Umbilical cord (tissue), 2 donors: Measurements from ENCODE around the gene LRRC8E. TPM values are rescaled to one million over a fixed set of nuclear protein-coding genes. Genes with fewer than 3 reads are reported as not detected.

ENCODE experiments used
- DNase-seq: peaks from one replicate; pipeline ENCODE4 v3.0.0-alpha.2; 2015; ENCODE audit warnings: low spot score
- total RNA-seq: library from RNA; depleted of rRNA; stranded (reverse); fragments of >200 nt; gene quantifications from one replicate; pipeline ENCODE4 v1.2.3, GENCODE V29; 2014; ENCODE audit warnings: low replicate concordance; ENCODE audit not compliant: insufficient read depth

Gene LRRC8E
- 0.48 TPM for total RNA-seq

GRCh38 chr19:7888145-7888825 is at the start of gene LRRC8E:
Gene LRRC8E (plus strand): TSS chr19:7888510. CDS start chr19:7895604, 7,094 bp downstream.
- DNase-seq: peak; percentile 49

DNA sequence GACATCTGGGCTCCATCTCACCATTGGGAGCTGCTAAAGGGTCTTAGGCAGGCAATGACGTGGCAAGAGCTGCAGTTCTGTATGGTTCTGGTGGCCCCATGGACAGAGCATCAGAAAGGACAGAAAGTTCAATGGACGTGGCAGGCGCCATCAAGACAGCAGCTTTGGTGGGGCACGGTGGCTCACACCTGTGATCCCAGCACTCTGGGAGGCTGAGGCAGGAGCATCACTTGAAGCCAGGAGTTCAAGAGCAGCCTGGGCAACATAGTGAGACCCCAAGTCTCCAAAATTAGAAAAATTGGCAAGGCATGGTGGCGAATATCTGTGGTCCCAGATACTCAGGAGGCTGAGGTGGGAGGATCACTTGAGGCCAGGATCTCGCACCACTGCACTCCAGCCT is 48.8 kb upstream of the LRRC8E start:
- no peak for DNase-seq

- DNase-seq: no peak
Observed at GRCh38 chr19:7840629-7841028, 47.7 kb upstream of the LRRC8E start.

- DNase-seq: no peak
Observed at GRCh38 chr19:7841751-7842660, 46.3 kb upstream of the LRRC8E start.

DNA sequence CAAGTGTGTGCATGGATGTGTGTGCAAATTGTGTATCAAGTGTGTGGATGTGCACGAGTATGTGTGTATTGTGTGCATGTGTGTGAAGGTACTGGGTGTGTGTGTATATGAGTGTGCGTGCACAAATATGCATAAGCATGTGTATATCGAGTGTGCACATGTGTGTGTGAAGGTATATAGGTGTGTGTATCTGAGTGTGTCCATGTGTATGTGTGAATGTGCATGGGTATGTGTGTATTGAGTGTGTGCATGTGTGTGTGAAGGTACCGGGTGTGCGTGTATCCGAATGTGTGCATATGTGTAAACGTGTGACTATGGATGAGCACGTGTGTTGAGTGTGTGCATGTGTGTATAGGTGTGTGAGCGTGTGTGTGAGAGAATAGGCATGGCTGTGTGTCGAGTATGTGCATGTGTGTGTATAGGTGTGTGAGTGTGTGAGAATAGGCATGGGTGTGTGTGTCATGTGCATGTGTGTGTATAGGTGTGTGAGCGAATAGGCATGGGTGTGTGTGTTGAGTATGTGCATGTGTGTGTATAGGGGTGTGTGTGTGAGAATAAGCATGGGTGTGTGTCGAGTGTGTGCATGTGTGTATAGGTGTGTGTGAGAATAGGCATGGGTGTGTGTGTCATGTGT is 45.5 kb upstream of the LRRC8E start:
- no peak for DNase-seq

GRCh38 chr19:7843521-7843920 is 44.8 kb upstream of the LRRC8E start:
- no peak for DNase-seq

DNA sequence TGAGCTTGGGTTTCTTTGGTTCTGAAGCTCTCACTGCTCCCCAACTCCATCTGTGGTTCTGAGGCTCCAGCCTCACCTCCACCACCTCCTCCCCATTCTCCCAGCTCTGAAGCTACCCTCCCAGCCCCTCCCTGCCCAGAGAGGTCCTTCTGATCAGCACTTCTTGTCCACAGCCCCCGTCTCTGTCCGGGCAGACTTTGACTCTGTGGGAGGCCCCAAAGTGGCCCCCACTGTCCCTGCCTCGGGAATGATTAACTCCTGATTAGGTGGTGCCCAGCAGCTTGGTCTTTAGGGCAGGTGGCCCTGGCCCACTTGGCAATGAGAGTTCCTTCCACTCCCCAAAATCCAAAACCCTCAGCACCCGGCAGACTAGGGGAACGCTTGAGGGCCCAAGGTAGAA is 43.9 kb upstream of the LRRC8E start:
- no peak for DNase-seq

DNA sequence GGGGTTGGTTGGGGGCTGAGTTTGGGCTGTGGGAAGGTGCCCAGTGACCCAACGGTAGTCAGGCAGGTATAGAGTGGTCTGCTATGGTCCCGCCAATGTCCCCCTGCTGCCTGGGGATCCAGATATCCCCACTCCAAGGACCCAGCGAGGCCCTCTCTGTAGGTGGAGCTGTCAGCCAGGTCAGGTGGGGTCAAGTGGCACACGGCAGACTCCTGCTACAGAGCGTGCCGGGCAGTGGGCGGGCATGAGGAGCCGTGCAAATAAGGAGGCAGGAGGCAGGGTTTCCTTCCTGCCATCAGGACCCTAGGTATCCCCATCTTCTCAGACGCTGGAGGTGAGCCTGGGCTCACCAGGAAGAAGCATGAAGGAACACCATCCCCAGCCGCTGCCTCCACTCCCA is 43.4 kb upstream of the LRRC8E start:
- DNase-seq: no peak

- DNase-seq: no peak
Observed at GRCh38 chr19:7845390-7846154, 42.7 kb upstream of the LRRC8E start.

GRCh38 chr19:7846155-7846646 is 42.1 kb upstream of the LRRC8E start:
- DNase-seq: no peak

DNA sequence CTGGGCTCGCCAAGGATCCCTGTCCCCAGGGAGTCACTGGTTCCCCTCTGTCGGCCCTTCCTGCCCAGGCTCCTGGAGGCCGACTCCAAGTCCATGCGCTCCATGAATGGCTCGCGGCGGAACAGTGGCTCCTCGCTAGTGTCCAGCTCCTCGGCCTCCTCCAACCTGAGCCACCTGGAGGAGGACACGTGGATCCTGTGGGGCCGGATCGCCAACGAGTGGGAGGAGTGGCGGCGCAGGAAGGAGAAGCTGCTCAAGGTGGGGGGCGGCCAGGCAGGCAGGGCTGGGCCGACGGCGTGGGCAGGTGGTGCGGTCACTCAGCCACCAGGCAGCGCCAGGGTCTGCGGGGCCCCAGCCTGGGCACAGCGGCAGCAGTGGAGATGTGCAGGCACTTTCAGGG is 40.6 kb upstream of the LRRC8E start:
- no peak for DNase-seq

DNA sequence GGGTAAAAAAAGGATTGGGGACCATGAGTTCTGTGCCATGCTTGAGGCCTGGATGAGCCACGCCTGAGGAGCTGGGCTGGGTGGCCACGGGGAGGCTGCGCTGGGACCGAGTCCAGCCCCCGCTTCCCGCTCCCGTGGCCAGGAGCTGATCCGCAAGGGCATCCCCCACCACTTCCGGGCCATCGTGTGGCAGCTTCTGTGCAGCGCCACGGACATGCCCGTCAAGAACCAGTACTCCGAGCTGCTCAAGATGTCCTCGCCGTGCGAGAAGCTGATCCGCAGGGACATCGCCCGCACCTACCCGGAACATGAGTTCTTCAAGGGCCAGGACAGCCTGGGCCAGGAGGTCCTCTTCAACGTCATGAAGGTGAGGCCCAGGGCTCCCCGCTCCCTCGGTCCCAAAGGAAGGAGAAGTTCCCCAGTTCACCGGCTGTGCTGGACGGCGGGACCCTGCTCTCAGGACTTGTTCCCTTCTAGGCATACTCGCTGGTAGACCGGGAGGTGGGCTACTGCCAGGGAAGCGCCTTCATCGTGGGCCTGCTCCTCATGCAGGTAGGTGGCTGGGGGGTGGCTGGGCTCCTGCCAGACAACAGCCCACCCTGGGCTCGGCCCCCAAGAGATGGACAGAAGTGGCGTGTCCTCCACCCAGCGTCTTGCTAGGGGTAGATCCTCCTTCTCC is 39.4 kb upstream of the LRRC8E start:
- no peak for DNase-seq

DNA sequence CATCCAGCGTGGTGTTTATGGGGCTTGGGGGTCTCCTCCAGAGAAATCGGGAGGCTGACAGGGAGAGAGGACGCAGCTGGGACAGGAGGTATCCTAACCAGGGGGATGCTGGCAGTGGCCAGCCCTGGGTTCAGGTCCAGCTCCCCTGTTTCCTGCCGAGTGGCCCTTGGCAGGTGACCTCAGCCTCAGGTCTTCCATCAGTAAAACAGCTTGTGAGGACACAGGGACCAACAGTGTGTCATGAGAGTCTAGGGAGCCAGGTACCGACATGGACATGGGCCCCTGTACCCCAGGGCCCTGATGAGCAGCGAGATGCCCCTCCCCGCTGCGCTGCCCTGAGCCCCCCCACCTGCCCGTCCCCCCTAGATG is 38.7 kb upstream of the LRRC8E start:
- DNase-seq: no peak

DNA sequence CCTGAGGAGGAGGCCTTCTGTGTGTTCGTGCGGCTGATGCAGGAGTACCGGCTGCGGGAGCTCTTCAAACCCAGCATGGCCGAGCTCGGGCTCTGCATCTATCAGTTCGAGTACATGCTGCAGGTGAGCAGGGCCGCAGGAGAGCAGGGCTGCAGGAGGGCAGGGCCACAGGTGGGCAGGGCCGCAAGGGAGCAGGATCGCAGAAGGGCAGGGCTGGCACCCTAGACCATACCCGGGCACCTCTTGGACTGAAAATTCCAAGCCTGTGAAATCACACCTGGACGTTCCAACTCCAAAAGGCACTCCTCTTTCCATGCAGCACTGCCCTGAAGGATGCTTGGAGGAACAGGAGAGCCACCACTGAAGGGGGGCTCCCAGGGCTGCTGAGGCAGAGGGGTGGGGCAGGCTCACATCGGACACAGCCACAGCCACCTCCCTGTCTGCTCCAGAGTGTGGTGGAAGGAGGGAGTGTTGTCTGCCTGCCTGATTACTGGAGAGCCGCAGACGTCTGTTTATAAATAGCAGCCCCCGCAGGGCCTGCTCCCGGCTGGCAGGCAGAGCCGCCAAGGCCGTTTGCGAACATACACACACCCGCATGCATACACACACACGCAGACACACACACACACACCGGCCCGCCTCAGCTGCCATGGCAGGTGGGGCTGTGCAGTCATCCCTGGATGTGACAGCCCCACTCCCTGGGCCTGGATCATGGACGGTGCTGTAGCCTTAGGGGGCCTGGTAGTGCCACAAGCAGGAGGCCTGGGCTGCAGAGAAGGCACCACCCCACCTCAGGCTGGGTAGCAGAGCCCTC is 38.1 kb upstream of the LRRC8E start:
- peak; percentile 52 for DNase-seq

- no peak for DNase-seq
Observed at GRCh38 chr19:7850945-7851622, 37.2 kb upstream of the LRRC8E start.

DNA sequence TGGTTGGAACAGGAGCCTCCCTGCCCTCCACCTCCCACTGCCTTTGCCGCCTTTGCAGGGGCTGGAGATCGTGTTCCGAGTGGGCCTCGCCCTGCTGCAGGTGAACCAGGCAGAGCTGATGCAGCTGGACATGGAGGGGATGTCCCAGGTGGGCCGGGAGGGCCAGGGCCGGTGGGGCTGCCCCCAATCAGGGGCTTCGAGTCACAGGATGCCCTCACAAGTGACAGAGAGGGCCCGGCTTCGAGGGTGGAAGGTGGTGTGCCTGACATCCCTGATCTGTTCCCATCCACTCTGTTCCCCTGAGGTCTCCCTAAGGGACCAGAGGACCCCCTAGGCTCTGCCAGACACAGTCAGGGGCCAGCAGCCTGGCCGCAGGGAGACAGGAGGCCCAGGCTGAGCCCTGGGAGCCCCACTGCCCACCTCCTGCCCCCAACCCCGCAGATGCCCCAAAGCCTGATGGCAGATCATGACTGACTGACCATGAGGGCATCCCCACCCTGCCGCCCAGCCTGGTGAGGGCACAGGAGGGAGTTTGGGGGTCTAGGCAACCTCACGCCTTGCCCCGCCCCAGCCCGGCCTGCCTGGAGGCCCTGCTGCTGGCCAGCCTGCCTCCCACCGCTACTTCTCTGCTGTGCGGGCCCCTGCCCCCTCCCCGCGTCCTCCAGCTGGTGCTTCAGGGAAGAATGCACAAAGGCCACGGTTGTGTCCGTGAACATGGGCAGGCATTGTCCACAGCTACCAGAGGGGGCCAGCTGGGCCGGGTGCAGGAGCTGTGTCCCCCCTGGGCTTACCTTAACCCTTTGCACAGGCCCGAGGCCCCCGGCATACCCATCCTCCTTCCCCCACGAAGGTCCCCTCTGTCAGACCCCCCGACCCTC is 36.4 kb upstream of the LRRC8E start:
- DNase-seq: no peak

GRCh38 chr19:7852851-7853769 is 35.2 kb upstream of the LRRC8E start:
- DNase-seq: peak; percentile 44
